K562 (cell line): ENCODE data around the gene ANKRD11.

Experiments used
- CTCF ChIP-seq, 3 experiments: IDR thresholded peaks in 2 of 3; conservative IDR thresholded peaks in 1 of 3; 2 replicates each; pipeline ENCODE4 v1.5.1; 2011 to 2012; ENCODE audit warnings: low read length in 3 of 3, mild to moderate bottlenecking in 3 of 3, control low read depth in 2 of 3, improper control_type of control experiment in 1 of 3, inconsistent platforms in 1 of 3, low read depth in 1 of 3, mixed read lengths in 1 of 3, moderate library complexity in 1 of 3; ENCODE audit not compliant: insufficient read depth in 2 of 3
- EP300 ChIP-seq: IDR thresholded peaks from 2 replicates; pipeline ENCODE4 v1.6.1; 2012; ENCODE audit warnings: low read length, improper control_type of control experiment
- EZH2 ChIP-seq: IDR thresholded peaks from 2 replicates; pipeline ENCODE4 v1.6.1; 2012; ENCODE audit warnings: low read depth, mild to moderate bottlenecking, inconsistent platforms, low read length, borderline replicate concordance
- MITF ChIP-seq: IDR thresholded peaks from 2 replicates; pipeline ENCODE4 v1.6.1; 2014; ENCODE audit warnings: antibody characterized with exemption
- POLR2AphosphoS5 ChIP-seq: IDR thresholded peaks from 2 replicates; pipeline ENCODE4 v1.6.1; 2011; ENCODE audit warnings: mild to moderate bottlenecking, low read depth, low read length, moderate library complexity; ENCODE audit not compliant: control insufficient read depth, insufficient read depth
- THRA ChIP-seq: fragments of 450-650 bp; IDR thresholded peaks from 2 replicates; pipeline ENCODE4 v1.6.1; 2017; ENCODE audit warnings: mild to moderate bottlenecking, moderate library complexity
- ZNF140 ChIP-seq: fragments of 250-450 bp; sonication (Bioruptor Pico); IDR thresholded peaks from 2 replicates; pipeline ENCODE4 v1.8.0; 2021; ENCODE audit warnings: moderate library complexity, mild to moderate bottlenecking, inconsistent platforms

GRCh38 chr16:89332243-89332901 is 158.0 kb downstream of the ANKRD11 start:
- TF ChIP-seq POLR2AphosphoS5 (no peak), EZH2 (no peak), CTCF (IDR thresholded peaks at IDR 0.05 in 2 of 3, conservative IDR thresholded peaks at IDR 0.05 in 1 of 3; ENCODE audit: insufficient read depth in 2 of 3, low read depth in 1 of 3, low read length in 3 of 3) (no peak), THRA (no peak), EP300 (no peak), MITF (no peak), ZNF140 (CRISPR knock-in tag) (no peak)
